ENCODE measurements around the gene MANBA. TPM values are rescaled to one million over a fixed set of nuclear protein-coding genes. Genes with fewer than 3 reads are reported as not detected.

Gene MANBA
- total and polyA plus RNA-seq, 4 donors = 19.9 to 100 (median 32.1) TPM

GRCh38 chr4:102772738-102773340 lies 12.1 kb upstream of the MANBA start:
- no peak overlapping the region for H3K9ac ChIP-seq (ENCODE audit: insufficient read depth in 1 of 2, low read length in 2 of 2)
- H3K36me3 ChIP-seq (ENCODE audit: control insufficient read depth in 4 of 4, insufficient read depth in 4 of 4, low read length in 4 of 4) = no peaks in the 10 kb centered on the region
- H3K27me3 ChIP-seq (ENCODE audit: control insufficient read depth in 3 of 3, insufficient read depth in 3 of 3, low read length in 2 of 3) = no peaks in the 10 kb centered on the region
- no peaks in the 10 kb centered on the region for H3K9me3 ChIP-seq (ENCODE audit: control insufficient read depth in 4 of 4, insufficient read depth in 3 of 4, low read length in 3 of 4)
- no peak overlapping the region for H3K27ac ChIP-seq (ENCODE audit: low read depth in 1 of 2, low read length in 1 of 2)
- ATAC-seq (ENCODE audit: insufficient read depth, low FRiP score) = no peak
- H3K4me1 ChIP-seq (ENCODE audit: control insufficient read depth in 5 of 5, insufficient read depth in 5 of 5, low read length in 5 of 5) = peaks cover 0 to 3% (median 0%) of the 10 kb centered on the region in 5 donors
- DNase-seq = no peak
- H3K4me3 ChIP-seq = no peak overlapping the region
- WGBS, 2 donors = 62 to 67% methylated on average over 4 of the region's 4 CpGs
- no peak for TF ChIP-seq CTCF (IDR thresholded peaks at IDR 0.05; ENCODE audit: control extremely low read depth, extremely low read depth)

- H3K27ac ChIP-seq (ENCODE audit: low read depth in 1 of 2, low read length in 1 of 2) = no peak overlapping the region
- peaks cover 0 to 6% (median 0%) of the 10 kb centered on the region in 5 donors for H3K4me1 ChIP-seq (ENCODE audit: control insufficient read depth in 5 of 5, insufficient read depth in 5 of 5, low read length in 5 of 5)
- H3K9me3 ChIP-seq (ENCODE audit: control insufficient read depth in 4 of 4, insufficient read depth in 3 of 4, low read length in 3 of 4) = no peaks in the 10 kb centered on the region
- no peak overlapping the region for H3K4me3 ChIP-seq
- TF ChIP-seq CTCF (IDR thresholded peaks at IDR 0.05; ENCODE audit: control extremely low read depth, extremely low read depth) = no peak
- no peak overlapping the region for H3K9ac ChIP-seq (ENCODE audit: insufficient read depth in 1 of 2, low read length in 2 of 2)
- peaks cover 0 to 3% (median 0%) of the 10 kb centered on the region in 3 donors for H3K27me3 ChIP-seq (ENCODE audit: control insufficient read depth in 3 of 3, insufficient read depth in 3 of 3, low read length in 2 of 3)
- peak in 2 of 3 donors; percentile 55 to 61 for DNase-seq
- whole genome bisulfite sequencing, 2 donors = 85 to 87% methylated on average over 3 of the region's 3 CpGs
- ATAC-seq (ENCODE audit: insufficient read depth, low FRiP score) = no peak
- H3K36me3 ChIP-seq (ENCODE audit: control insufficient read depth in 4 of 4, insufficient read depth in 4 of 4, low read length in 4 of 4) = peaks cover 0 to 4% (median 0%) of the 10 kb centered on the region in 4 donors
Observed at GRCh38 chr4:102764901-102765300, 4.1 kb upstream of the MANBA start.

GRCh38 chr4:102761906-102762305 lies 1.1 kb upstream of the MANBA start:
- Histone ChIP-seq H3K9ac (ENCODE audit: insufficient read depth in 1 of 2, low read length in 2 of 2) (no peak overlapping the region), H3K4me3 (no peak overlapping the region), H3K4me1 (ENCODE audit: control insufficient read depth in 5 of 5, insufficient read depth in 5 of 5, low read length in 5 of 5) (peaks cover 0 to 9% (median 3%) of the 10 kb centered on the region in 5 donors), H3K27ac (ENCODE audit: low read depth in 1 of 2, low read length in 1 of 2) (no peak overlapping the region), H3K9me3 (ENCODE audit: control insufficient read depth in 4 of 4, insufficient read depth in 3 of 4, low read length in 3 of 4) (no peaks in the 10 kb centered on the region), H3K27me3 (ENCODE audit: control insufficient read depth in 3 of 3, insufficient read depth in 3 of 3, low read length in 2 of 3) (peaks cover 0 to 3% (median 0%) of the 10 kb centered on the region in 3 donors), H3K36me3 (ENCODE audit: control insufficient read depth in 4 of 4, insufficient read depth in 4 of 4, low read length in 4 of 4) (peaks cover 0 to 4% (median 0%) of the 10 kb centered on the region in 4 donors)
- DNase-seq (no peak), ATAC-seq (ENCODE audit: insufficient read depth, low FRiP score) (no peak)
- 84 to 85% methylated on average over 14 of the region's 14 CpGs for WGBS, 2 donors
- TF ChIP-seq CTCF (IDR thresholded peaks at IDR 0.05; ENCODE audit: control extremely low read depth, extremely low read depth) = no peak

Measured in lung (tissue), 12 donors.